ENCODE results near the gene ZYX.

- TF ChIP-seq USF2 (CRISPR knock-in tag; IDR thresholded peaks at IDR 0.05) (no peak), CTCF (IDR thresholded peaks at IDR 0.05) (no peak), CDX4 (CRISPR knock-in tag; IDR thresholded peaks at IDR 0.05; ENCODE audit: borderline replicate concordance) (no peak), E2F1 (CRISPR knock-in tag; IDR thresholded peaks at IDR 0.05) (no peak), ATF6 (CRISPR knock-in tag; IDR thresholded peaks at IDR 0.05) (no peak), JUN (CRISPR knock-in tag; IDR thresholded peaks at IDR 0.05) (no peak), MAX (CRISPR knock-in tag; IDR thresholded peaks at IDR 0.05) (no peak), ZNF121 (CRISPR knock-in tag; IDR thresholded peaks at IDR 0.05) (no peak), ZNF138 (CRISPR knock-in tag; conservative IDR thresholded peaks at IDR 0.05) (no peak), ZNF263 (CRISPR knock-in tag; IDR thresholded peaks at IDR 0.05; ENCODE audit: low read depth) (no peak), USF1 (CRISPR knock-in tag; IDR thresholded peaks at IDR 0.05) (no peak), ZSCAN18 (CRISPR knock-in tag; IDR thresholded peaks at IDR 0.05) (no peak), FOXJ3 (CRISPR knock-in tag; IDR thresholded peaks at IDR 0.05; ENCODE audit: borderline replicate concordance) (no peak)
Measured at GRCh38 chr7:143351060-143351459, 30.1 kb upstream of the ZYX start.

Data from WTC11 (cell line).